HEK293 (cell line): ENCODE data around the gene SLC36A1.

Experiments
- EGR2 ChIP-seq: fragments of 450-650 bp; formaldehyde crosslinking; IDR thresholded peaks from 2 replicates; pipeline ENCODE4 v1.5.1; 2016; ENCODE audit warnings: low read depth, missing biosample characterization, missing genetic modification characterization
- MZF1 ChIP-seq: fragments of 450-650 bp; formaldehyde crosslinking; IDR thresholded peaks from 2 replicates; pipeline ENCODE4 v1.5.1; 2017; ENCODE audit warnings: missing biosample characterization, missing genetic modification characterization, borderline replicate concordance
- PRDM1 ChIP-seq: fragments of 450-650 bp; formaldehyde crosslinking; IDR thresholded peaks from 2 replicates; pipeline ENCODE4; 2016; ENCODE audit warnings: missing biosample characterization, missing genetic modification characterization
- TCF7L2 ChIP-seq: IDR thresholded peaks from 2 replicates; pipeline ENCODE4 v1.6.1; 2011; ENCODE audit warnings: low read depth, mild to moderate bottlenecking, inconsistent platforms, low read length, moderate library complexity, borderline replicate concordance
- YY1 ChIP-seq: fragments of 450-650 bp; formaldehyde crosslinking; IDR thresholded peaks from 2 replicates; pipeline ENCODE4 v1.5.1; 2018; ENCODE audit warnings: missing biosample characterization, missing genetic modification characterization
- ZBTB8A ChIP-seq: fragments of 450-650 bp; formaldehyde crosslinking; IDR thresholded peaks from 2 replicates; pipeline ENCODE4 v1.5.1; 2016; ENCODE audit warnings: missing biosample characterization, missing genetic modification characterization
- ZNF114 ChIP-seq: fragments of 450-650 bp; formaldehyde crosslinking; IDR thresholded peaks from 2 replicates; pipeline ENCODE4 v1.5.0; 2017; ENCODE audit warnings: missing biosample characterization, missing genetic modification characterization
- ZNF274 ChIP-seq, 2 experiments: fragments of 200-500 bp in 1 of 2; fragments of 450-650 bp in 1 of 2; sonication (Bioruptor generic) in 1 of 2; formaldehyde crosslinking in 1 of 2; IDR thresholded peaks; 2 replicates each; pipeline versions ENCODE4 v1.5.1 to v1.6.1; 2014 to 2016; ENCODE audit warnings: borderline replicate concordance in 1 of 2, inconsistent platforms in 1 of 2, low read length in 1 of 2, missing biosample characterization in 1 of 2, missing genetic modification characterization in 1 of 2
- ZNF555 ChIP-seq: fragments of 450-650 bp; formaldehyde crosslinking; conservative IDR thresholded peaks from 2 replicates; pipeline ENCODE4 v1.5.1; 2017; ENCODE audit warnings: missing biosample characterization, mild to moderate bottlenecking, missing genetic modification characterization, inconsistent platforms
- TF ChIP-seq, protein P1 (sequence below): fragments of 450-650 bp; formaldehyde crosslinking; IDR thresholded peaks from 2 replicates; pipeline ENCODE4 v1.5.1; 2016; ENCODE audit warnings: missing biosample characterization, missing genetic modification characterization, borderline replicate concordance
- TF ChIP-seq, protein P2 (sequence below): fragments of 450-650 bp; formaldehyde crosslinking; IDR thresholded peaks from 2 replicates; pipeline ENCODE4 v1.5.1; 2016; ENCODE audit warnings: missing biosample characterization, missing genetic modification characterization
- TF ChIP-seq, protein P3 (sequence below): fragments of 450-650 bp; formaldehyde crosslinking; IDR thresholded peaks from 2 replicates; pipeline ENCODE4 v1.5.1; 2016; ENCODE audit warnings: missing biosample characterization, missing genetic modification characterization
- TF ChIP-seq, protein P4 (sequence below): fragments of 450-650 bp; formaldehyde crosslinking; IDR thresholded peaks from 2 replicates; pipeline ENCODE4 v1.5.1; 2017; ENCODE audit warnings: missing biosample characterization, missing genetic modification characterization
- TF ChIP-seq, protein P5 (sequence below): fragments of 450-650 bp; formaldehyde crosslinking; IDR thresholded peaks from 2 replicates; pipeline ENCODE4 v1.5.1; 2016; ENCODE audit warnings: missing biosample characterization, missing genetic modification characterization, borderline replicate concordance

DNA sequence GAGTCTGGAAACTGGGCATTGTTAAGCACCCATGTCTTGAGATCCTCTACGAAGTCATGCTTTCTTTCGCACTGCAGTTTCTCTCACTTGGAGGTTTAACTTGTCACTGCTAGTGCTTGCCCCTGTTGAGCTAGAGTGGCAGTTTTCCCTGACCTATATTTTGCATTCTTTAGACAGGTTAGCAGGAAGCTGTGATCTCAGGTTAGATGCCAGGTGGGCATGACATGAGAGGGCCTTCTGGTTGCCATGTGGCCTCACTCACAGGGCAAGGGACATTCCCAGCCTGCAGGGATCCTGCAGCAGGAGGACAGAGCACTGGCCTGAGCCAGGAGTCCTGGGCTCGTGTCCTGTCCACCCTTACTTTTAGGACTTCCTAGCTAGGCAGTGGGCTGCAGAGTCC lies 28.6 kb downstream of the SLC36A1 start:
- TF ChIP-seq TCF7L2, result no peak
- TF ChIP-seq ZNF114 (tag by site-specific recombination), result no peak
- TF ChIP-seq, protein P1, sequence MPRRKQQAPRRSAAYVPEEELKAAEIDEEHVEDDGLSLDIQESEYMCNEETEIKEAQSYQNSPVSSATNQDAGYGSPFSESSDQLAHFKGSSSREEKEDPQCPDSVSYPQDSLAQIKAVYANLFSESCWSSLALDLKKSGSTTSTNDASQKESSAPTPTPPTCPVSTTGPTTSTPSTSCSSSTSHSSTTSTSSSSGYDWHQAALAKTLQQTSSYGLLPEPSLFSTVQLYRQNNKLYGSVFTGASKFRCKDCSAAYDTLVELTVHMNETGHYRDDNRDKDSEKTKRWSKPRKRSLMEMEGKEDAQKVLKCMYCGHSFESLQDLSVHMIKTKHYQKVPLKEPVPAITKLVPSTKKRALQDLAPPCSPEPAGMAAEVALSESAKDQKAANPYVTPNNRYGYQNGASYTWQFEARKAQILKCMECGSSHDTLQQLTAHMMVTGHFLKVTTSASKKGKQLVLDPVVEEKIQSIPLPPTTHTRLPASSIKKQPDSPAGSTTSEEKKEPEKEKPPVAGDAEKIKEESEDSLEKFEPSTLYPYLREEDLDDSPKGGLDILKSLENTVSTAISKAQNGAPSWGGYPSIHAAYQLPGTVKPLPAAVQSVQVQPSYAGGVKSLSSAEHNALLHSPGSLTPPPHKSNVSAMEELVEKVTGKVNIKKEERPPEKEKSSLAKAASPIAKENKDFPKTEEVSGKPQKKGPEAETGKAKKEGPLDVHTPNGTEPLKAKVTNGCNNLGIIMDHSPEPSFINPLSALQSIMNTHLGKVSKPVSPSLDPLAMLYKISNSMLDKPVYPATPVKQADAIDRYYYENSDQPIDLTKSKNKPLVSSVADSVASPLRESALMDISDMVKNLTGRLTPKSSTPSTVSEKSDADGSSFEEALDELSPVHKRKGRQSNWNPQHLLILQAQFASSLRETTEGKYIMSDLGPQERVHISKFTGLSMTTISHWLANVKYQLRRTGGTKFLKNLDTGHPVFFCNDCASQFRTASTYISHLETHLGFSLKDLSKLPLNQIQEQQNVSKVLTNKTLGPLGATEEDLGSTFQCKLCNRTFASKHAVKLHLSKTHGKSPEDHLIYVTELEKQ (tag by site-specific recombination), result no peak
- TF ChIP-seq, protein P2, sequence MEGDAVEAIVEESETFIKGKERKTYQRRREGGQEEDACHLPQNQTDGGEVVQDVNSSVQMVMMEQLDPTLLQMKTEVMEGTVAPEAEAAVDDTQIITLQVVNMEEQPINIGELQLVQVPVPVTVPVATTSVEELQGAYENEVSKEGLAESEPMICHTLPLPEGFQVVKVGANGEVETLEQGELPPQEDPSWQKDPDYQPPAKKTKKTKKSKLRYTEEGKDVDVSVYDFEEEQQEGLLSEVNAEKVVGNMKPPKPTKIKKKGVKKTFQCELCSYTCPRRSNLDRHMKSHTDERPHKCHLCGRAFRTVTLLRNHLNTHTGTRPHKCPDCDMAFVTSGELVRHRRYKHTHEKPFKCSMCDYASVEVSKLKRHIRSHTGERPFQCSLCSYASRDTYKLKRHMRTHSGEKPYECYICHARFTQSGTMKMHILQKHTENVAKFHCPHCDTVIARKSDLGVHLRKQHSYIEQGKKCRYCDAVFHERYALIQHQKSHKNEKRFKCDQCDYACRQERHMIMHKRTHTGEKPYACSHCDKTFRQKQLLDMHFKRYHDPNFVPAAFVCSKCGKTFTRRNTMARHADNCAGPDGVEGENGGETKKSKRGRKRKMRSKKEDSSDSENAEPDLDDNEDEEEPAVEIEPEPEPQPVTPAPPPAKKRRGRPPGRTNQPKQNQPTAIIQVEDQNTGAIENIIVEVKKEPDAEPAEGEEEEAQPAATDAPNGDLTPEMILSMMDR, result no peak
- TF ChIP-seq, protein P3, sequence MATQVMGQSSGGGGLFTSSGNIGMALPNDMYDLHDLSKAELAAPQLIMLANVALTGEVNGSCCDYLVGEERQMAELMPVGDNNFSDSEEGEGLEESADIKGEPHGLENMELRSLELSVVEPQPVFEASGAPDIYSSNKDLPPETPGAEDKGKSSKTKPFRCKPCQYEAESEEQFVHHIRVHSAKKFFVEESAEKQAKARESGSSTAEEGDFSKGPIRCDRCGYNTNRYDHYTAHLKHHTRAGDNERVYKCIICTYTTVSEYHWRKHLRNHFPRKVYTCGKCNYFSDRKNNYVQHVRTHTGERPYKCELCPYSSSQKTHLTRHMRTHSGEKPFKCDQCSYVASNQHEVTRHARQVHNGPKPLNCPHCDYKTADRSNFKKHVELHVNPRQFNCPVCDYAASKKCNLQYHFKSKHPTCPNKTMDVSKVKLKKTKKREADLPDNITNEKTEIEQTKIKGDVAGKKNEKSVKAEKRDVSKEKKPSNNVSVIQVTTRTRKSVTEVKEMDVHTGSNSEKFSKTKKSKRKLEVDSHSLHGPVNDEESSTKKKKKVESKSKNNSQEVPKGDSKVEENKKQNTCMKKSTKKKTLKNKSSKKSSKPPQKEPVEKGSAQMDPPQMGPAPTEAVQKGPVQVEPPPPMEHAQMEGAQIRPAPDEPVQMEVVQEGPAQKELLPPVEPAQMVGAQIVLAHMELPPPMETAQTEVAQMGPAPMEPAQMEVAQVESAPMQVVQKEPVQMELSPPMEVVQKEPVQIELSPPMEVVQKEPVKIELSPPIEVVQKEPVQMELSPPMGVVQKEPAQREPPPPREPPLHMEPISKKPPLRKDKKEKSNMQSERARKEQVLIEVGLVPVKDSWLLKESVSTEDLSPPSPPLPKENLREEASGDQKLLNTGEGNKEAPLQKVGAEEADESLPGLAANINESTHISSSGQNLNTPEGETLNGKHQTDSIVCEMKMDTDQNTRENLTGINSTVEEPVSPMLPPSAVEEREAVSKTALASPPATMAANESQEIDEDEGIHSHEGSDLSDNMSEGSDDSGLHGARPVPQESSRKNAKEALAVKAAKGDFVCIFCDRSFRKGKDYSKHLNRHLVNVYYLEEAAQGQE, result no peak
- TF ChIP-seq EGR2 (tag by site-specific recombination), result no peak
- TF ChIP-seq ZNF555 (tag by site-specific recombination), result no peak
- no peak for TF ChIP-seq ZNF274 (IDR thresholded peaks at IDR 0.05; ENCODE audit: low read length)
- TF ChIP-seq ZNF274 (tag by site-specific recombination; IDR thresholded peaks at IDR 0.05; ENCODE audit: borderline replicate concordance), result no peak
- TF ChIP-seq MZF1 (tag by site-specific recombination), result no peak
- TF ChIP-seq, protein P4, sequence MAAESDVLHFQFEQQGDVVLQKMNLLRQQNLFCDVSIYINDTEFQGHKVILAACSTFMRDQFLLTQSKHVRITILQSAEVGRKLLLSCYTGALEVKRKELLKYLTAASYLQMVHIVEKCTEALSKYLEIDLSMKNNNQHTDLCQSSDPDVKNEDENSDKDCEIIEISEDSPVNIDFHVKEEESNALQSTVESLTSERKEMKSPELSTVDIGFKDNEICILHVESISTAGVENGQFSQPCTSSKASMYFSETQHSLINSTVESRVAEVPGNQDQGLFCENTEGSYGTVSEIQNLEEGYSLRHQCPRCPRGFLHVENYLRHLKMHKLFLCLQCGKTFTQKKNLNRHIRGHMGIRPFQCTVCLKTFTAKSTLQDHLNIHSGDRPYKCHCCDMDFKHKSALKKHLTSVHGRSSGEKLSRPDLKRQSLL (tag by site-specific recombination), result no peak
- no peak for TF ChIP-seq YY1 (tag by site-specific recombination)
- no peak for TF ChIP-seq PRDM1 (tag by site-specific recombination)
- TF ChIP-seq, protein P5, sequence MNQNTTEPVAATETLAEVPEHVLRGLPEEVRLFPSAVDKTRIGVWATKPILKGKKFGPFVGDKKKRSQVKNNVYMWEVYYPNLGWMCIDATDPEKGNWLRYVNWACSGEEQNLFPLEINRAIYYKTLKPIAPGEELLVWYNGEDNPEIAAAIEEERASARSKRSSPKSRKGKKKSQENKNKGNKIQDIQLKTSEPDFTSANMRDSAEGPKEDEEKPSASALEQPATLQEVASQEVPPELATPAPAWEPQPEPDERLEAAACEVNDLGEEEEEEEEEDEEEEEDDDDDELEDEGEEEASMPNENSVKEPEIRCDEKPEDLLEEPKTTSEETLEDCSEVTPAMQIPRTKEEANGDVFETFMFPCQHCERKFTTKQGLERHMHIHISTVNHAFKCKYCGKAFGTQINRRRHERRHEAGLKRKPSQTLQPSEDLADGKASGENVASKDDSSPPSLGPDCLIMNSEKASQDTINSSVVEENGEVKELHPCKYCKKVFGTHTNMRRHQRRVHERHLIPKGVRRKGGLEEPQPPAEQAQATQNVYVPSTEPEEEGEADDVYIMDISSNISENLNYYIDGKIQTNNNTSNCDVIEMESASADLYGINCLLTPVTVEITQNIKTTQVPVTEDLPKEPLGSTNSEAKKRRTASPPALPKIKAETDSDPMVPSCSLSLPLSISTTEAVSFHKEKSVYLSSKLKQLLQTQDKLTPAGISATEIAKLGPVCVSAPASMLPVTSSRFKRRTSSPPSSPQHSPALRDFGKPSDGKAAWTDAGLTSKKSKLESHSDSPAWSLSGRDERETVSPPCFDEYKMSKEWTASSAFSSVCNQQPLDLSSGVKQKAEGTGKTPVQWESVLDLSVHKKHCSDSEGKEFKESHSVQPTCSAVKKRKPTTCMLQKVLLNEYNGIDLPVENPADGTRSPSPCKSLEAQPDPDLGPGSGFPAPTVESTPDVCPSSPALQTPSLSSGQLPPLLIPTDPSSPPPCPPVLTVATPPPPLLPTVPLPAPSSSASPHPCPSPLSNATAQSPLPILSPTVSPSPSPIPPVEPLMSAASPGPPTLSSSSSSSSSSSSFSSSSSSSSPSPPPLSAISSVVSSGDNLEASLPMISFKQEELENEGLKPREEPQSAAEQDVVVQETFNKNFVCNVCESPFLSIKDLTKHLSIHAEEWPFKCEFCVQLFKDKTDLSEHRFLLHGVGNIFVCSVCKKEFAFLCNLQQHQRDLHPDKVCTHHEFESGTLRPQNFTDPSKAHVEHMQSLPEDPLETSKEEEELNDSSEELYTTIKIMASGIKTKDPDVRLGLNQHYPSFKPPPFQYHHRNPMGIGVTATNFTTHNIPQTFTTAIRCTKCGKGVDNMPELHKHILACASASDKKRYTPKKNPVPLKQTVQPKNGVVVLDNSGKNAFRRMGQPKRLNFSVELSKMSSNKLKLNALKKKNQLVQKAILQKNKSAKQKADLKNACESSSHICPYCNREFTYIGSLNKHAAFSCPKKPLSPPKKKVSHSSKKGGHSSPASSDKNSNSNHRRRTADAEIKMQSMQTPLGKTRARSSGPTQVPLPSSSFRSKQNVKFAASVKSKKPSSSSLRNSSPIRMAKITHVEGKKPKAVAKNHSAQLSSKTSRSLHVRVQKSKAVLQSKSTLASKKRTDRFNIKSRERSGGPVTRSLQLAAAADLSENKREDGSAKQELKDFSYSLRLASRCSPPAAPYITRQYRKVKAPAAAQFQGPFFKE, result no peak
- no peak for TF ChIP-seq ZBTB8A (tag by site-specific recombination)
